Hepatic stellate cell (primary cell): Measurements from ENCODE around the gene FOS.

ENCODE experiments used
- DNase-seq: peaks from one replicate; pipeline ENCODE4 v3.0.0; 2011; ENCODE audit warnings: low spot score

The FOS gene

DNA sequence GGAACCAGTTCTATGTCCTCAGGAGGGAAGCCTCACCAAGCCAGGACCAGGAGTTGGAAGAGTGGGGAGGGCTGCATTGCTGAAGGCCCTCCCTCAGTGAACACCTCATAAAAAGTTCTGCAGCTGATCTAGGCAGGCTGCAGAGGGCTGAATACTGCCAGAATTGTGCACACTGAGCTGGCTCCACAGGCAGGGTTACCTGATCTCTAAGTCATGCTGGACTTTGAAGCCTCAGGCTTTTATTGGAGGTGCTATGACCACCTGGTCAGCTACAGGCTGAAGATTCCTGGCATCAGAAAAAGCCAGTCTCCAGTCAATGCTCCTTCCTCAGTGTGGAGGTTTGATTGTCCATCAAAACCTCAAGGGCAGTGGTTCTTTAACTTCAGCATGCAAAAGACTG is 39.7 kb downstream of the FOS start:
- DNase-seq, result no peak

DNA sequence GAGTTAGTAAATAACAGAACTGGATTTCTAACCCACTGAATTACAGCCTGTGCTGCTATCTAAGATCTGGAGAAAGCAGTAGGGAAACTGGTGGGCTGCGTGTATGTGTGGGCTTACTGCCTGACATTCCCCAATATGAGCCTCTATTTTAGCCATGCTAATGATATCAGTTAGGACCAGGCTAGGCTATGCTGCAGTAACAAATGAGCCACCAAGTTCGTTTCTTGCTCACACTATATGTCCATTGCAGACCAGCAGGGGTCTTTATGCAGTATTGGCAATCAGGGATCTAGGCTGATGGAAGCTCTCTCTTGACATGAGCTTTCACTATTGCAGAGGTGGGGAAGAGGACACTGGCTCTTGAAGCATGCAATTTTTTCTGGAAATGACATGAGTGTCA is 40.4 kb downstream of the FOS start:
- DNase-seq, result no peak

GRCh38 chr14:75320196-75320595 is 41.6 kb downstream of the FOS start:
- no peak for DNase-seq

GRCh38 chr14:75322746-75323145 is 44.1 kb downstream of the FOS start:
- DNase-seq, result no peak

- no peak for DNase-seq
These were observed 44.9 kb downstream of the FOS start for GRCh38 chr14:75323571-75323970.

GRCh38 chr14:75328558-75329155 is 50.0 kb downstream of the FOS start:
- DNase-seq, result no peak

DNA sequence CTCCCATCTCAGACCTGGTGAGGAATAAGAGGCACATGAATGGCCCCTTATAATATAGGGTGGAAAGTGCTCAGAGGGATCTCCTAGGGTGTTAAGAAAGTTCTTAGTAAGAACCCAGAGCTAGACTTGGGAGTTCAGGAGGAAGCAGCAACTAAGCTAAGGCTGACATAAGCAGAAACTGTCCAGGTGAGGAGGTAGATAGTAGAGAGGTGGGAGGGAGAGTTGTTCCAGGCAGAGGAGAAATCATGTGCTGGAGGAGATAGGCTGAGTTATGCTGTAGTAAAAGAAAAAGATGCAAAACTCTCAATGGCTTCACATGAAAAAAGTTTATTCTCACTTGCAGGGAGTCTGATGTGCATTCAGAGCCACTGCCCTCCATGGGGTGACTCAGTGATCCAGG is 50.7 kb downstream of the FOS start:
- DNase-seq, result no peak

- DNase-seq, result no peak
These were observed 52.8 kb downstream of the FOS start for GRCh38 chr14:75331471-75331870.
